Neural progenitor cell (in vitro differentiated cells): ENCODE data around the gene ING2.

Source experiments
- EZH2 ChIP-seq: fragments of 200-600 bp; sonication (generic); IDR thresholded peaks from 2 replicates; pipeline ENCODE4 v1.6.1; 2017; ENCODE audit warnings: antibody characterized with exemption, mild to moderate bottlenecking, moderate library complexity
- EZH2phosphoT487 ChIP-seq: fragments of 200-600 bp; sonication (generic); IDR thresholded peaks from 2 replicates; pipeline ENCODE4 v1.6.1; 2017; ENCODE audit warnings: antibody characterized with exemption
- TF ChIP-seq, protein P1 (sequence below): fragments of 200-600 bp; sonication (generic); IDR thresholded peaks from 2 replicates; pipeline ENCODE4 v1.5.1; 2017; ENCODE audit warnings: antibody characterized with exemption, mild to moderate bottlenecking

DNA sequence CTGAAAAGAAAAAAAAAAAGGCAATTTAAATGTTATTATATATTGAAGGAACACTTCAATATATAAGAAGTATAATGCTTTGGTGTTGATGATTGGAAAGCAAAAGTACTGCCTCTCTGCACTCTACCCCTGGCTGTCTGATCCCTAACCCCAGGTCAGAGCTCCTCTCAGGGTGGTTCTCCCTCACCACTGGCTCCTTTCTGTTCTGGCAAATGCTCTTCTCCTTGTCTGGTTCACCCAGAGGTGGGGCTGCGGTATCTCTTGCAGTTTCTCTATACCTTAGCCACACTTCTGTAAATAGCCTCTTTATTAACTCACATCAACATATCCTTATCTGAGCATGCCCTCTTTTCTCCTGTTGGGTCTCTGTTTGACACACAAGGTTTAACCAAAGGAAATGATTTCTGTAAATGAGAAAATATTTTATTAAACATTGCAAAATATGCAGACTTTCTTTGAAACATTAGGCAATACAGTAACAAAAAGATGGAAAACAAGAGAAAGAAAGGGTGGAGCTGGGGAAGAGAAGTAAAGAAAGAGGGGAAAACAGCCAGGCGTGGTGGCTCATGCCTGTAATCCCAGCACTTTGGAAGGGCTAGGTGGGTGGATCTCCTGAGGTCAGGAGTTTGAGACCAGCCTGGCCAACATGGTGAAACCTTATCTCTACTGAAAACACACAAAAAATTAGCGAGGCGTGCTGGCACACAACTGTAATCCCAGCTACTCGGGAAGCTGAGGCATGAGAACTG, 45.7 kb downstream of the ING2 start:
- TF ChIP-seq, protein P1, sequence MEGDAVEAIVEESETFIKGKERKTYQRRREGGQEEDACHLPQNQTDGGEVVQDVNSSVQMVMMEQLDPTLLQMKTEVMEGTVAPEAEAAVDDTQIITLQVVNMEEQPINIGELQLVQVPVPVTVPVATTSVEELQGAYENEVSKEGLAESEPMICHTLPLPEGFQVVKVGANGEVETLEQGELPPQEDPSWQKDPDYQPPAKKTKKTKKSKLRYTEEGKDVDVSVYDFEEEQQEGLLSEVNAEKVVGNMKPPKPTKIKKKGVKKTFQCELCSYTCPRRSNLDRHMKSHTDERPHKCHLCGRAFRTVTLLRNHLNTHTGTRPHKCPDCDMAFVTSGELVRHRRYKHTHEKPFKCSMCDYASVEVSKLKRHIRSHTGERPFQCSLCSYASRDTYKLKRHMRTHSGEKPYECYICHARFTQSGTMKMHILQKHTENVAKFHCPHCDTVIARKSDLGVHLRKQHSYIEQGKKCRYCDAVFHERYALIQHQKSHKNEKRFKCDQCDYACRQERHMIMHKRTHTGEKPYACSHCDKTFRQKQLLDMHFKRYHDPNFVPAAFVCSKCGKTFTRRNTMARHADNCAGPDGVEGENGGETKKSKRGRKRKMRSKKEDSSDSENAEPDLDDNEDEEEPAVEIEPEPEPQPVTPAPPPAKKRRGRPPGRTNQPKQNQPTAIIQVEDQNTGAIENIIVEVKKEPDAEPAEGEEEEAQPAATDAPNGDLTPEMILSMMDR: no peak
- TF ChIP-seq EZH2: no peak
- TF ChIP-seq EZH2phosphoT487: no peak
